Immature natural killer cell (primary cell): ENCODE measurements around the gene KIAA2012. TPM values are rescaled to one million over a fixed set of nuclear protein-coding genes. Genes with fewer than 3 reads are reported as not detected.
"Not testable (repeated sequence)": the region's sequence is repeated elsewhere in the genome, so short reads cannot be mapped to it uniquely, and the experiment has no call there.

Experiments used
- DNase-seq, 3 donors: peaks; one replicate each; pipeline ENCODE4 v3.0.0; 2022; ENCODE audit warnings: mixed read lengths in 1 of 3
- H3K27ac Mint-ChIP-seq, 6 donors: one replicate each; pipeline ENCODE4 v1.8.0; 2020; ENCODE audit warnings: mixed read lengths in 6 of 6, mild to moderate bottlenecking in 5 of 6, inconsistent platforms in 4 of 6, moderate library complexity in 3 of 6
- H3K27me3 Mint-ChIP-seq, 3 donors: one replicate each; pipeline ENCODE4 v1.8.0; 2020 to 2021; ENCODE audit warnings: low read depth in 3 of 3, mild to moderate bottlenecking in 3 of 3, mixed read lengths in 3 of 3, moderate library complexity in 3 of 3, inconsistent platforms in 1 of 3
- H3K36me3 Mint-ChIP-seq, 3 donors: one replicate each; pipeline ENCODE4 v1.8.0; 2020; ENCODE audit warnings: mixed read lengths in 3 of 3, inconsistent platforms in 2 of 3, mild to moderate bottlenecking in 2 of 3
- H3K4me1 Mint-ChIP-seq, 2 donors: one replicate each; pipeline ENCODE4 v1.8.0; 2020; ENCODE audit warnings: inconsistent platforms in 2 of 2, mild to moderate bottlenecking in 2 of 2, mixed read lengths in 2 of 2, moderate library complexity in 1 of 2
- H3K4me3 Mint-ChIP-seq, 5 donors: one replicate each; pipeline ENCODE4 v1.8.0; 2020; ENCODE audit warnings: mild to moderate bottlenecking in 5 of 5, mixed read lengths in 5 of 5, inconsistent platforms in 3 of 5, moderate library complexity in 3 of 5
- H3K9me3 Mint-ChIP-seq, 6 donors: one replicate each; pipeline ENCODE4 v1.8.0; 2020; ENCODE audit warnings: mild to moderate bottlenecking in 6 of 6, mixed read lengths in 6 of 6, inconsistent platforms in 4 of 6, moderate library complexity in 3 of 6
- polyA plus RNA-seq, 3 donors: library from polyadenylated mRNA; unstranded; fragments of 300-500 nt; fragmentation: Illumina TruSeq; gene quantifications; one replicate each; pipeline ENCODE4 v1.2.3, GENCODE V29; 2021

Gene KIAA2012
- polyA plus RNA-seq, 3 donors from 2014 or later, result not detected

DNA sequence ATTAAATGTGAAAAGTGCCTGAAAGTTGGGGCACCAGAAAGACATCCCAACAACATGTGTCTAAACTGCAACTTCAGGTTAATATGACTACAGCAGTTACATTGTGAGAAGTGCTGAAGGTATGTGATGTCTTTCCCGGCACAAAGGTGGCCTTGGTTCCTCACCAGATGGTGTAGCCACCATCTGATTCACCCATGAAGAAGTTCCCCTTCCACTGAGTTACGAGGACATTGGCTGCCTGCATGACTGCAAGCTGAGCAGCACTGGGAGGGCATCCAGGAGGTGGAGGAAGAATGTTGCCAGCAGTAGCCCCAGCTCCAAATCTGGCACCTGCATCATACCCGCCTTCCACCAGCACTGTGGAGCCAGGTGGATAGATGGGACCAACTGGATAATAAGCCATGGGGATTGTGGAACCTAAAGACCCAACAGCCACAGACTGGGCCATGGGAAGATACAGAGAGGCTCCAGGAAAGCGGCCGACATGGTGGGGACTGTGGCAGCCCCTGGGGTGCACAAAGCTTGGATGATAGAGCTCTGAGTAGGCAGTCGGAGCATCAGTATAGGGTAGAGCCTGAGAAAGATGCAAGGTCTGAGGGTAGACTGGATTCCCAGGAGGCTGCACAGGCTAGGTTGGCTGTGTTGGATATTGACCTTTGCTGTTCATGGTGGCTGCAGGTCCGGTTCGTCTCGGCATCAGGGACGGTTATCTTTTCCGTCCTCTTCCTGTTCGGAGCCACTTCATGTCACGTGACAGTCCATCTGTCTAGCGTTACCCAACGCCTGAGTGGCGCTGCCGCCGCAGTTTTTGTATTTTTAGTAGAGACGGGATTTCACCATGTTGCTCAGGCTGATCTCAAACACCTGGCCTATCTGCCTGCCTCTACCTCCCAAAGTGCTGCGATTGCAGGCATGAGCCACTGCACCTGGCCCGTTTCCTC lies 128.4 kb downstream of the KIAA2012 start:
- Mint-ChIP-seq H3K36me3 (peaks cover 0 to 4% (median under 1%) of the 10 kb centered on the region in 3 donors), H3K9me3 (no peaks in the 10 kb centered on the region), H3K27me3 (peaks cover 0 to 6% (median 2%) of the 10 kb centered on the region in 3 donors), H3K4me1 (peaks cover 11 to 17% of the 10 kb centered on the region in 2 donors), H3K4me3 (no peak overlapping the region), H3K27ac (no peak overlapping the region)
- DNase-seq, result no peak

GRCh38 chr2:202203348-202203747 lies 130.3 kb downstream of the KIAA2012 start:
- Mint-ChIP-seq H3K36me3 (peaks cover 4 to 13% (median 9%) of the 10 kb centered on the region in 3 donors), H3K27ac (no peak overlapping the region)

DNA sequence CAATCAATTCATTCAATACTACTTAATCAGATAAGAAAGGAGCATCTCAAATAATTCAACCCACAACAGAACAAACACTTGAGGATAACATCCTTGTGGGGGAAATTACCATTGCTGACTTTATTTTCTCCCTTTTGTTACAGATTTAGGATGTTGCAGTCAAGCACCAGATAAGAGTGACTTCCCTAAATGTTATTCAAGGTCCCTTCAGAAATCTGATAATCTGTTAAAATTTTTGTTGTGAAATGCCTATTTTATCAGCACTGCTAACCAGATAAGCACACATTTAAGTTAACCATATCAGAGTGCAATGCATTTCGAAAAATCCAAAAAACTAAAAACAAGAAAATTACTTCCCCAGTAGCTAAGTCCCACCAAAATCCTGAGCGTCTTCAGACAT lies 131.8 kb downstream of the KIAA2012 start:
- no peak overlapping the region for H3K4me3 Mint-ChIP-seq
- DNase-seq, result no peak
- H3K9me3 Mint-ChIP-seq, result no peaks in the 10 kb centered on the region
- peaks cover 4 to 17% (median 13%) of the 10 kb centered on the region in 3 donors for H3K36me3 Mint-ChIP-seq
- peaks cover 11 to 17% of the 10 kb centered on the region in 2 donors for H3K4me1 Mint-ChIP-seq
- H3K27me3 Mint-ChIP-seq, result peaks cover 0 to 3% (median 0%) of the 10 kb centered on the region in 3 donors
- peak overlapping the region in 1 of 6 donors; percentile 6 for H3K27ac Mint-ChIP-seq

More at GRCh38 chr2:202203348-202203747, 130.3 kb downstream of the KIAA2012 start:
- H3K4me1 Mint-ChIP-seq, result peaks cover 11 to 17% of the 10 kb centered on the region in 2 donors
- peak overlapping the region in 1 of 5 donors; percentile 23 for H3K4me3 Mint-ChIP-seq
- no peaks in the 10 kb centered on the region for H3K9me3 Mint-ChIP-seq
- DNase-seq, result peak in 2 of 3 donors; percentile 2 to 13
- peaks cover 0 to 3% (median 0%) of the 10 kb centered on the region in 3 donors for H3K27me3 Mint-ChIP-seq

GRCh38 chr2:202208526-202208925 lies 135.5 kb downstream of the KIAA2012 start:
- Mint-ChIP-seq H3K27ac (peak overlapping the region in 1 of 6 donors; percentile 27), H3K4me3 (no peak overlapping the region), H3K4me1 (peaks cover 2% of the 10 kb centered on the region in 2 donors), H3K36me3 (peaks cover 7 to 17% (median 13%) of the 10 kb centered on the region in 3 donors), H3K27me3 (no peaks in the 10 kb centered on the region), H3K9me3 (no peaks in the 10 kb centered on the region)
- no peak for DNase-seq

DNA sequence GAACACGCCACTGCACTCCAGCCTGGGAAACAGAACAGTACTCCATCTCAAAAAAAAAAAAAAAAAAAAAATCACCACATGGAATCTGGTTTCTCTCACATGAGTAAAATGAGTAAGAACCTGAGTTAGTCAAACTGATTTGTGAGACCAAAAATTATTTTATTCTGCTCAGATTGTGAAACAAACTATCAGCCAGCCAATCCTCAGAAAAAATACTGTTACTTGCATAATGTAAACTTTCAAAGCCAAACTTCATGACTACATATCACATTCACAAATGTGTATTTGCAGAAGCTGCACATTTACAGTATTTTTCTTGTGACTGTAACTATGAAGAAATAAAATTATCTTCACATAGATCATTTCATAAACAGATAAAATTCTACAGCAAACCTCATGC lies 142.1 kb downstream of the KIAA2012 start:
- no peak overlapping the region for H3K4me3 Mint-ChIP-seq
- H3K4me1 Mint-ChIP-seq, result peaks cover 6 to 23% of the 10 kb centered on the region in 2 donors
- DNase-seq, result no peak
- peaks cover 0 to 10% (median under 1%) of the 10 kb centered on the region in 3 donors for H3K36me3 Mint-ChIP-seq
- no peaks in the 10 kb centered on the region for H3K9me3 Mint-ChIP-seq
- H3K27me3 Mint-ChIP-seq, result no peaks in the 10 kb centered on the region
- H3K27ac Mint-ChIP-seq, result no peak overlapping the region

DNA sequence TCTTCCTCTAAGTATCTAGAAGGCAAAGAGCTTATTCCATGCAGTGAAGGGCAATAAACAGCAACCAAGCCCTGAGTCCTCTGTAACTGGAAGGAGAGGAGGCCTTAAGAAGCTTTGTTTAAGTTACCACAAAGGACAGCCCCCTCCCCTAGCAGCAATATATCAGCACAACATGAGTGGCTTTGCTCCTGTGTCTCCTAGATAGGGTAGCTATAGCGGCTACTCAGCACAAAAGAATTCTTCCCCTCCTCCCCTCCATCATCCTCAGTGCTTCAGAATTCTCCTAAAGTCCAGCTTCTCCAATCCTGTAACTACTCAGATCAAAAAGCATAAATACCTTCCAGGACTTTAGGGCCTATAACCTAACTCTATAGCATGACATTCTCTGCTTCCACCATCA lies 148.8 kb downstream of the KIAA2012 start:
- peaks cover 35 to 61% of the 10 kb centered on the region in 2 donors for H3K4me1 Mint-ChIP-seq

GRCh38 chr2:202237787-202238233 lies 164.8 kb downstream of the KIAA2012 start:
- Mint-ChIP-seq H3K36me3 (peaks cover 0 to 3% (median 0%) of the 10 kb centered on the region in 3 donors), H3K27ac (peak overlapping the region; percentile 73 to 97 (median 90)), H3K27me3 (peaks cover 5 to 9% (median 8%) of the 10 kb centered on the region in 3 donors), H3K4me3 (peak overlapping the region; percentile 93 to 99 (median 98)), H3K9me3 (no peaks in the 10 kb centered on the region), H3K4me1 (peaks cover 39 to 50% of the 10 kb centered on the region in 2 donors)
- peak in 1 of 3 donors; percentile 14 for DNase-seq

More for the DNA sequence above, 148.8 kb downstream of the KIAA2012 start:
- no peak for DNase-seq
- Mint-ChIP-seq H3K9me3 (no peaks in the 10 kb centered on the region), H3K27ac (peak overlapping the region in 3 of 6 donors; percentile 2 to 17 (median 8)), H3K36me3 (peaks cover 0 to 23% (median 16%) of the 10 kb centered on the region in 3 donors), H3K4me3 (no peak overlapping the region), H3K27me3 (peaks cover 0 to 1% (median 0%) of the 10 kb centered on the region in 3 donors)

GRCh38 chr2:202238234-202239197 lies 165.5 kb downstream of the KIAA2012 start, which contains the start of gene SUMO1:
SUMO1 (minus strand) TSS chr2:202238597; CDS start chr2:202238451, 146 bp downstream.
- H3K27ac Mint-ChIP-seq, result peak within 1 kb of the TSS; percentile 91 to 98 (median 98)
- DNase-seq, result peak; percentile 86 to 90 (median 88)
- H3K4me1 Mint-ChIP-seq, result peaks cover 33 to 43% of the 10 kb centered on the region in 2 donors
- H3K9me3 Mint-ChIP-seq, result no peaks in the 10 kb centered on the region
- H3K27me3 Mint-ChIP-seq, result peaks cover 5 to 9% (median 8%) of the 10 kb centered on the region in 3 donors
- H3K36me3 Mint-ChIP-seq, result peaks cover 0 to 3% (median 0%) of the 10 kb centered on the region in 3 donors
- peak within 1 kb of the TSS; percentile 96 to 99 (median 99) for H3K4me3 Mint-ChIP-seq

DNA sequence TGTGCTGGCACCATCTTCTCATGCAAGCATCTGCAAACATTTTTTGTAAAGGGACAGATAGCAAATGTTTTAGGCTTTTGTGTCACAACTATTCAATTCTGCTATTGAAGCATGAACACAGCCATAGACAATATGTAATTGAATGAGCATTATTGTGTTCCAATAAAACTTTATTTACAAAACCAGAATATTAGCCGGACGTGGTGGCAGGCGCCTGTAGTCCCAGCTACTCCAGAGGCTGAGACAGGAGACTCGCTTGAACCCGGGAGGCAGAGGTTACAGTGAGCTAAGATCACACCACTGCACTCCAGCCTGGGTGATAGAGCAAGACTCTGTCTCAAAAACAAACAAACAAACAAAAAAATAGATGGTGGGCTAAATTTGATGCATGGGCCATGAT lies 174.7 kb downstream of the KIAA2012 start:
- not testable (repeated sequence) for H3K27me3 Mint-ChIP-seq, H3K4me3 Mint-ChIP-seq, H3K4me1 Mint-ChIP-seq, DNase-seq, H3K9me3 Mint-ChIP-seq, H3K27ac Mint-ChIP-seq, H3K36me3 Mint-ChIP-seq

GRCh38 chr2:202249521-202250253 lies 176.6 kb downstream of the KIAA2012 start:
- peaks cover 0 to 9% (median 2%) of the 10 kb centered on the region in 3 donors for H3K27me3 Mint-ChIP-seq
- H3K27ac Mint-ChIP-seq, result no peak overlapping the region
- H3K4me3 Mint-ChIP-seq, result no peak overlapping the region
- H3K36me3 Mint-ChIP-seq, result peaks cover 0 to 3% (median 0%) of the 10 kb centered on the region in 3 donors
- no peak for DNase-seq
- no peaks in the 10 kb centered on the region for H3K9me3 Mint-ChIP-seq
- H3K4me1 Mint-ChIP-seq, result no peaks in the 10 kb centered on the region

DNA sequence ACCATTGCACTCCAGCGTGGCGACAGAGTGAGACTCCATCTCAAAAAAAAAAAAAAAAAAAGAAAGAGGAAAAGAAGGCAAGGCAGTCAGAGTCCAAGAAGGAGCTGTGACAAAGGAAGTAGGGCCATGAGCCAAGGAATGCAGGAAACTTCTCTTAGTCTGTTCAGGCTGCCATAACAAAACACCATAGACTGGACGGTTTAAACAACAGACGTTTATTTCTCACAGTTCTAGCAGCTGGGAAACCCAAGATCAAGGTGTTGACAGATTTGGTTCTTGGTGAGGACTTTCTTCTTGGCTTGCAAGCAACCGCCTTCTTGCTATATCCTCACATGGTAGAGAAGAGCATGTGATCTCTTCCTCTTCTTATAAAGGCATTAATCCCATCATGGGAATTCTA lies 178.4 kb downstream of the KIAA2012 start:
- Mint-ChIP-seq H3K36me3 (peaks cover 0 to 3% (median 0%) of the 10 kb centered on the region in 3 donors), H3K27ac (no peak overlapping the region), H3K27me3 (peaks cover 2 to 9% (median 2%) of the 10 kb centered on the region in 3 donors), H3K4me3 (no peak overlapping the region), H3K9me3 (no peaks in the 10 kb centered on the region), H3K4me1 (no peaks in the 10 kb centered on the region)
- DNase-seq, result no peak
